ENCODE measurements around the gene SACM1L.
"Not testable (repeated sequence)": the region's sequence is repeated elsewhere in the genome, so short reads cannot be mapped to it uniquely, and the experiment has no call there.

SACM1L gene

GRCh38 chr3:45692866-45693265 is 3.7 kb downstream of the SACM1L start:
- H3K79me2 ChIP-seq (ENCODE audit: insufficient read depth, low read length), result peaks cover 86% of the 10 kb centered on the region
- H3K4me1 ChIP-seq (ENCODE audit: insufficient read depth, low read length, poor library complexity, severe bottlenecking), result peaks cover 66% of the 10 kb centered on the region
- peaks cover 22% of the 10 kb centered on the region; the same call in 1 of the 2 replicates for H3K36me3 ChIP-seq (ENCODE audit: insufficient read depth, low read length)
- no peaks in the 10 kb centered on the region for H3K9me3 ChIP-seq (ENCODE audit: insufficient read depth, low read depth, low read length)
- peaks cover 7% of the 10 kb centered on the region for H3K27me3 ChIP-seq (ENCODE audit: insufficient read depth, low read length, poor library complexity, severe bottlenecking)
- peak overlapping the region; percentile 88 for H3K4me2 ChIP-seq (ENCODE audit: low read depth, low read length, poor library complexity, severe bottlenecking)
- H3K9ac ChIP-seq (ENCODE audit: low read depth, low read length, poor library complexity, severe bottlenecking), result peak overlapping the region; percentile 98
- H3F3A ChIP-seq (ENCODE audit: low read depth), result peaks cover 27% of the 10 kb centered on the region
- no peak overlapping the region for H2AFZ ChIP-seq (ENCODE audit: low read length)
- H4K20me1 ChIP-seq (ENCODE audit: insufficient read depth, low read length, poor library complexity, severe bottlenecking), result peaks cover 83% of the 10 kb centered on the region
- H3K4me3 ChIP-seq (ENCODE audit: low read length, poor library complexity, severe bottlenecking), result peak overlapping the region; percentile 99
- no peaks in the 10 kb centered on the region for H3K9me2 ChIP-seq (replicated peaks; ENCODE audit: low read depth, low read length)
- TF ChIP-seq EZH2phosphoT487 (IDR thresholded peaks at IDR 0.05; ENCODE audit: borderline replicate concordance) (no peak), CTCF (conservative IDR thresholded peaks at IDR 0.05; ENCODE audit: low read length) (no peak)

- Histone ChIP-seq H3K9me3 (ENCODE audit: insufficient read depth, low read depth, low read length) (no peaks in the 10 kb centered on the region), H3K9me2 (replicated peaks; ENCODE audit: low read depth, low read length) (no peaks in the 10 kb centered on the region), H3K9ac (ENCODE audit: low read depth, low read length, poor library complexity, severe bottlenecking) (peak overlapping the region; percentile 98), H3K27me3 (ENCODE audit: insufficient read depth, low read length, poor library complexity, severe bottlenecking) (peaks cover 7% of the 10 kb centered on the region), H3K4me2 (ENCODE audit: low read depth, low read length, poor library complexity, severe bottlenecking) (peak overlapping the region; percentile 88), H3K4me1 (ENCODE audit: insufficient read depth, low read length, poor library complexity, severe bottlenecking) (peaks cover 66% of the 10 kb centered on the region), H3K79me2 (ENCODE audit: insufficient read depth, low read length) (peaks cover 98% of the 10 kb centered on the region), H3F3A (ENCODE audit: low read depth) (peaks cover 21% of the 10 kb centered on the region), H2AFZ (ENCODE audit: low read length) (no peak overlapping the region), H3K36me3 (ENCODE audit: insufficient read depth, low read length) (peaks cover 22% of the 10 kb centered on the region; the same call in 1 of the 2 replicates), H4K20me1 (ENCODE audit: insufficient read depth, low read length, poor library complexity, severe bottlenecking) (peaks cover 93% of the 10 kb centered on the region), H3K4me3 (ENCODE audit: low read length, poor library complexity, severe bottlenecking) (peak overlapping the region; percentile 99)
- no peak for TF ChIP-seq CTCF (conservative IDR thresholded peaks at IDR 0.05; ENCODE audit: low read length)
- TF ChIP-seq EZH2phosphoT487 (IDR thresholded peaks at IDR 0.05; ENCODE audit: borderline replicate concordance), result no peak
These were observed 4.8 kb downstream of the SACM1L start for GRCh38 chr3:45693941-45694521.

GRCh38 chr3:45695166-45695565 is 6.0 kb downstream of the SACM1L start:
- not testable (repeated sequence) for H2AFZ ChIP-seq (ENCODE audit: low read length); H3K27me3 ChIP-seq (ENCODE audit: insufficient read depth, low read length, poor library complexity, severe bottlenecking); H3K9me3 ChIP-seq (ENCODE audit: insufficient read depth, low read depth, low read length); H3K9me2 ChIP-seq (replicated peaks; ENCODE audit: low read depth, low read length)
- H3K4me2 ChIP-seq (ENCODE audit: low read depth, low read length, poor library complexity, severe bottlenecking), result peak overlapping the region; percentile 88
- H3K79me2 ChIP-seq (ENCODE audit: insufficient read depth, low read length), result peaks cover 99% of the 10 kb centered on the region
- peak overlapping the region; percentile 99 for H3K4me3 ChIP-seq (ENCODE audit: low read length, poor library complexity, severe bottlenecking)
- peaks cover 71% of the 10 kb centered on the region for H3K4me1 ChIP-seq (ENCODE audit: insufficient read depth, low read length, poor library complexity, severe bottlenecking)
- H3K36me3 ChIP-seq (ENCODE audit: insufficient read depth, low read length), result peaks cover 19% of the 10 kb centered on the region; the same call in 1 of the 2 replicates
- H4K20me1 ChIP-seq (ENCODE audit: insufficient read depth, low read length, poor library complexity, severe bottlenecking), result peaks cover 95% of the 10 kb centered on the region
- H3F3A ChIP-seq (ENCODE audit: low read depth), result peaks cover 18% of the 10 kb centered on the region
- H3K9ac ChIP-seq (ENCODE audit: low read depth, low read length, poor library complexity, severe bottlenecking), result peak overlapping the region; percentile 98

GRCh38 chr3:45700570-45701073 is 11.4 kb downstream of the SACM1L start:
- Histone ChIP-seq H3K4me2 (ENCODE audit: low read depth, low read length, poor library complexity, severe bottlenecking) (peak overlapping the region; percentile 30), H3K9me3 (ENCODE audit: insufficient read depth, low read depth, low read length) (no peaks in the 10 kb centered on the region), H3K79me2 (ENCODE audit: insufficient read depth, low read length) (peaks cover 97% of the 10 kb centered on the region), H3K36me3 (ENCODE audit: insufficient read depth, low read length) (peaks cover 43% of the 10 kb centered on the region), H3K27me3 (ENCODE audit: insufficient read depth, low read length, poor library complexity, severe bottlenecking) (no peaks in the 10 kb centered on the region), H4K20me1 (ENCODE audit: insufficient read depth, low read length, poor library complexity, severe bottlenecking) (peaks cover 93% of the 10 kb centered on the region), H3K9ac (ENCODE audit: low read depth, low read length, poor library complexity, severe bottlenecking) (no peak overlapping the region), H3K4me3 (ENCODE audit: low read length, poor library complexity, severe bottlenecking) (no peak overlapping the region), H2AFZ (ENCODE audit: low read length) (no peak overlapping the region), H3K9me2 (replicated peaks; ENCODE audit: low read depth, low read length) (no peaks in the 10 kb centered on the region), H3F3A (ENCODE audit: low read depth) (no peaks in the 10 kb centered on the region), H3K4me1 (ENCODE audit: insufficient read depth, low read length, poor library complexity, severe bottlenecking) (peaks cover 33% of the 10 kb centered on the region)
- TF ChIP-seq EZH2phosphoT487 (IDR thresholded peaks at IDR 0.05; ENCODE audit: borderline replicate concordance) (no peak), CTCF (conservative IDR thresholded peaks at IDR 0.05; ENCODE audit: low read length) (no peak)
